ENCODE data around the gene SLC4A1. TPM values are rescaled to one million over a fixed set of nuclear protein-coding genes. Genes with fewer than 3 reads are reported as not detected.

The SLC4A1 gene
- total RNA-seq, 1 experiment from 2014 or later, result not detected

DNA sequence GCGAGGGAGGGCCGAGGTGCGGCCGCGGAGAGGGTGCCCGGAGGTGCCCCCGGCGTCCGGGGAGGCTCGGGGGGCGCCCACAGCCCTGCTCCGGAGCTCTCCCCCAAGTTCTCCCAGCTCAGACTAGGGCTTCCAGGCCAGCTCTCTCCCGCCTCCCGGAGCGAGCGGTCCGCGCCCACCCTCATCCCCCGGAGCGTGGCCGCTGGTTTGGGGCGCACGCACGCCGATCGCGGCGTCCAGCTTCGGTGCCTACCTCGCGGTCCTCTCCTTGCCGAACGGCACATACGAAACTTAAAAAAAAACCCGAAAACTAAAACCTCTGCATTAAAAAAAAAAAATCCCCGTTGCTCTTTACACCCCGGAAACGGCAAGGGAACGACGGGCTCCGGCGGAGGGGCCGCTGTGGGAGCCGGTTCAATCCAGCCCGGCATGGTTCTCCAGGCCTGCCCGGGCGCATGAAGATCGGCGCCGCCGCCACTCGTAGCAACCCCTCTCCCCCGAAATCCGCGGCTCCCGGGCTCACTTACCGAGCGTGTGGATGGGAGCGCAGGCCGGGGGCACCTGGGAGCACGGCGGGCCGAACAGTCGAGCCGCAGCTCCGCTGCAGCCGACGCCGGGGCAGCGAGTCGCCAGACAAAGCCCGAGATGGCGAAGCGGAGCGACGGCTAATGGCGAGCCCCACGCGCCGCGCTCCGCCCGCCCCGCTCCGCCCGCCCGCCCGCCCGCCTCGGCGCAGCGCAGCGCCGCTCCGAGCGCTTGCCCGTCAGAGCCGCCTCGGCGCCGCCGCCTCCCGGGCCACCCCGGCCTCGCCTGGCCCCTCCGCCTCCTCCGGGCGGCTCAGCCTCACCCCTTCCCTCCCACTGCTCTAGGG is 47.5 kb downstream of the SLC4A1 start:
- no peak for DNase-seq (ENCODE audit: low spot score)

DNA sequence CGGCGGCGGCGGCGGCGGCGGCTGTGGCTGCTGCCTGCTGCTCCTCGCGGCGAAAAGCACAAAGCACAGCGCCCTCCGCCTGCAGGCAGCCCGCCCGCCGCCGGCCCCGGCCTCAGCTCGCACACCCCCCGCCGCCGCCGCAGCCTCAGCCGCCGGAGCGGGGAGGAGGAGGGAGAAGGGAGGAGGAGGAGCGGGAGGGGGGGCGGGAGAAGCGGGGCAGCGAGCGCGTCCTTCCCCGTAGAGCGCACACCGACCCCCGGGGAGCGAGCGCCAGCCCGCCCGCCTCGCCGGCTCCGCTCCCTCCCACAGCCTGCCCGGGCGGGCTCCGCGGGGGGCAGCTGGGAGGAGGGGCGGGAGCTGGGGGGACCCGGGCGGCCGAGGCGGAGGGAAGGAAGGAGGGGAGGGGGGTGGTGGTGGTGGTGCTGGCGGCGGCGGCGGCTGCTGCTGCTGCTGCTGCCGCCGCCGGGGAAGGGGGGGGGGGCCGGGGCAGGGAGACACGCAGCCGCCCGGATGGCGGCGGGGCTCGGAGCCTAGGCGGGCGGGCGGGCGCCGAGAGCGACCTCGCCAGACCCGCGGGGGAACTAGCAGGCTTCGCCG is 48.2 kb downstream of the SLC4A1 start, which contains the start of gene UBTF:
UBTF (minus strand) TSS at position 60 of the 597 bp plus-strand sequence. CDS start 1,446 bp downstream, outside the sequence.
- DNase-seq (ENCODE audit: low spot score), result peak; percentile 40

DNA sequence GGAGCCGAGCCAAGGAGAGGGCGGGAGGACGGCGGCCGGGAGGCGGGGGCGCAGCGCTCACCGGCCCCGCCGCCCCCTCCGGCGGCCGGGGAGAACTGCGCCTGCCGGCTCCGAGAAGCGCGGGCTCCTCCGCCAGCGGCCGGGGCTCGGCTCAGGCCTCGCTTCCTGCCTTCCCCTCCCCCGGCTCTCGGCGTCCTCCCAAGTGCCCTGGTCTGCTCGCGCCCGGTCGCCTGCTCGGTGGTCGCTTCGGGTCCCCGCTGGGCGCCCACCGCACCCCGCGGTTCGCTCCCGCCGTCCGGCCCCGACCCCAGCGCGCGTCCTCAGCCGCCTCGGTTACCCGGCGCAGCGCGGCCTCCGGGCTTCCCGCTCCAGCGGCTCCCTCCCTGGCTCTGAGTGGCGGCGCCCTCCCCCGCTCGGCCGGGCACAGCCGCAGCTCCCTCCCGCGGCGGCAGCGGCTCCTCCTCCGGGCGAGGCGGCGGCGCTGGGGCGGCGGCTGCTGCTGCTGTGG is 48.8 kb downstream of the SLC4A1 start:
- DNase-seq (ENCODE audit: low spot score), result no peak

DNA sequence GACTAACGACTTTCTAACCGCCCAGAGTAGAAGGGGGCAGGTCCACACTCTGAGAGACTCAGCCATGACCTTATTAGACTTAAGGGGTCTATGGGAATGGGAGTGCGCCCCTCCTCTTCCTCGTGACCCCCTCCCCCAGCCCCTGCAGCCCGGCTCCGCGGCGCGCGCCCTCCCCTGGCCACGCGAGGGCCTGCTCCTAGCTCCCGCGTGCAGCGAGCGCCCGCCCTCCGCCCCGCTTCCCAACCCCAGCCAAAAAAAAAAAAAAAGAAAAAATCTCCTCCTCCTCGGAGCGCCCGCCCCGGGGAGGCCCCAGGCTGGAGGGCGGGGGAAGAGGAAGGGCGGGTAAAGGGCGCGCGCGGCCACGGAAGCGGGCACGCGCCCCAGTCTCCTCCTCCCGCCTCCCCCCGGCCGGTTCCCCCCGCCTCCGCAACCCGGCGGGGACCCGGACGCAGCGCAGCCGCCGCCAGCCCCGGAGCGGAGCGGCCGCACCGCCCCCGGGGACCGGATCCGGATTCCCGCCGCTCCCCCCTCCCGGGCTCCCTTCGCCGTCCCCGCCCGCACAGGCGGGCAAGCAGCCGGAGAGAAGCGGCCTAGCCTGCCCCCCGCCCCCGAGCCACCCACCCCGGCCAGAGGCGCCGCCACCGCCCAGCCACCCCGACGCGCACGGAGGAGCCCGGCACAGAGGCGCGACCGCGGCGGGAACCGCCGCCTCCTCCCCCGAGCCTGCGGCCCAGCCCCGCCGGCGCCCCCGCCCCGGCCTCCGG is 49.4 kb downstream of the SLC4A1 start:
- DNase-seq (ENCODE audit: low spot score), result peak; percentile 84

DNA sequence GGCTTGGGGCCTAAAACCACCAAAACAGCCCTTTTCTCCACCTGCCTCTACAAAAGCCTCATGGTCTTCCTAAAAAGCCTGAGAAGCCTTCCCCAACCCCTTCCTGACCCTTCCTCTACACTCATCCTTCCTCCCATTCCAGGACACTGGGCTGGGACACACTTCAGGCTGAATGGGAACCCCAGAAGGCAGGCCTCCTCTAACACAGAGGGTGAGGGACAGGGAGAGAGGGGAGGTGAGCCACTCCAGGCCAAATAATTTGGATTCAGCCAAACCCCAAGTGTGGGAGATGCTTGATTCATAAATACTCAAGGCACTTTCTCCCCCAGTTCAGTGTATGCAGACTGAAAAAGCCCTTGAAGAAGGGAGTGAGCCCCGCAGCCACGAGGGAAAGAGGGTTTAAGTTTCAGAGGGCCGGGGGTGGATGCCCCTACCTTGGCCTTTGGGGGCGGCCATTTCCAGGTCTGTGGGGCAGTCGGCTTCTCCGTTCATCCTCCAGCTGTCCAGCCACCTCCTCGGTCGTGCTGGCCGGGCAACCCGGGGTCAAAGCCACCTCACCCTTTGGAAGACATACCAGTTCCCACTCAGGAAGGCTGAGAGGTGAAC is 50.1 kb downstream of the SLC4A1 start:
- no peak for DNase-seq (ENCODE audit: low spot score)

DNA sequence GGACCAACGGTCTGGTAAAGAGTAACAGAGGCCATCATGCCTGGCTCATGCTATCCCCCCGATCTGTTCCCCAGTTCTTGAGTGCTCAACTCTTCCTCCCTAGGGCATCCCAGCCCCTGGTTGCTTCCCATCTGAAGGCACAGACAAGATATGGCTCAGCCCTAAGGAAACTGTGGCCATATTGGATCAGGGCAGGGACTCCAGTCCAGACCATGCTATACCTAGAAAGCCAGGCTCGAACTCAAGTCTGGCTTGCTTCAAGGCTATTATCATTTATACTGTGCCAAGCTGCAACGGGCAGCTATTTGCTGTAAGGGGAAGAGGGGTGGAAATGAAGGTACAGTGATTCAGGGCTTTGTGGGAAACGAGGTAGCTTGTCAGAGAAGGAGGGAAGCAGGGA is 51.2 kb downstream of the SLC4A1 start:
- no peak for DNase-seq (ENCODE audit: low spot score)

DNA sequence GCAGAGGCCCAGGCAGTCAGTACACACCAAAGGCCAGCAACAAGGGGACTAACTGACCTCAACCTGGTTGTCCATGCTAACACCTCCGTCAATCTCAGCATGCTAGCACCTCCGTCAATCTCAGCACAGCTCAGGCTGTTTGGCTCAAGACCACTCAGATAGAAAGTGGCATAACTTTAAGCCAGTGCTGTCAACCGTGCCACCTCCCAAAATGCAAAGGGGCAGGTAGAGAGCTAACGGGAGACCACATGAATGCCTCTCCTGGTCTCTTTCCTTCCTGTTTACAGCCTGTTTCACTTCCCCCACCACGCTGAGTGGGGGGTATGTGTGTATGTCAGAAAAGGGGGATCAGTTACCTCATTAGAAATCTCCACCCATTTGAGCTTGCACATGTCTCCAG is 51.8 kb downstream of the SLC4A1 start:
- DNase-seq (ENCODE audit: low spot score), result no peak

DNA sequence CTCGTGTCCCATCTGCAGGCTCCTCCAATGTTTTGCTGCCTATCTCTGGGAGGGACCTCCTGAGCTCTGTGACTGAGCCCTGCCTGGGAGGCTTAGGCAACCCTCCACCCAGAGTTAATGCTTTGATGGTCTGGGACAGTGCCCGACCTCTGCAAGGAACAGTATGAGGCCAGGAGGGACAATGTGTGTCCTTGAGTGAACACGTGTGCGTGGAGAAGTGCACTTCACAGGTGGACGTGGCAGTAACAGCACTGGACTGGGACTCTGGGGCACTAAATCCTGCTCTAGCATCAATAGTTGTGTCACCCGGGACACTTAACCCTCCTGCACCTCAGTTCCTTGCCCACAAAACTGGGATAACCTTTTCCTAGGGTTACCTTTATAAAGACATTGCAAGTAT is 53.0 kb downstream of the SLC4A1 start:
- DNase-seq (ENCODE audit: low spot score), result no peak

DNA sequence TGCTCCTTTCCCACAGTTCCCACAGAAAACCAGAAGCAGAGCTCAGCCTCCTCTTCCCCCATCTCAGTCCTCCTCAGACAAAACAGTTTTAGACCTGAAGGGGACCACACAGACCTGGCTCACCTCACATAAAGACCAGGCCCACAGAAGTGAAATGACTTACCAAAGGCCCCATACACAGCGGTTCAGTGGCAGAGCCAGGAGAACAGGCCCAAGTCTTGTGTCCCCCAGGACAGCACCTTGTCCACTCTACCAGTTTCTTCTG is 53.8 kb downstream of the SLC4A1 start:
- DNase-seq (ENCODE audit: low spot score), result no peak

DNA sequence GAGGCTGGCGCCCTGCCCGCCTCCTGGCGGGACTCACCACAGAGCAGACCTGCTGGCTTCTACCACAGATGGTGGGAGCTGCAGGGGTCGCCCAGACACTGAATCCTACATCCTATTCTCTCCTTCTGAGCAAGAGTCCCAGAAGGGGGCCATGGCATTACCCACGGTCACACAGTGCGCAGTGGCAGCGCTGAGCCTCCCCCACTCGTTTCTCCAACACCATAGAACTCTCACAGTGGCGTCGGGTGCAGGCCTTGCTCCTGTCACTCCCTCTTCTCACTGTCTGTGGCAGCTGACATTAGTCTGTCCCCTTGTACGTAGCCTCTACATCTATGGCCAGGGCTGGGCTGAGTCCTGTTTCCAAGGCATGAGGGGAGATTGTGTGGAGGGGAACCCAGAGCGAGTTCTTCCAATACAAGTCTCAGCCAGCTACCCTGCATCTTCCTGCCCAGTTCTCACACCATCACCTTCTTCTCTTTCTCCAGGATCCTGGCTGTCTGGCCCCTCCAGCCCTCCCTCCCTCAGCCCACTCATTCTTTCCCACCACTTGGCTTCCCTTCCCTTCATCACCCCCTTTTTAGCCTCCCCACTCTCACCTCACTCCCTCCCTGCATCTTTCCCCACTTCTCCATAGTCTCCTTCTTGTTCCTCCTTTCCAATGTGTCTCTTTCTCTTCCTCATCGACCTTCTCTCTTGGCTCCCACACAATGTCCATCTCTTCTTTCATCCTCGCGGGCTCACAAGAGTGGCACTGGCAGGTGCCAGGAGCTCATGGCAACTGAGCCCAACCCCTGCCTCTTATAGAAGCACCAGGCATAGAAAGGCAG is 54.3 kb downstream of the SLC4A1 start:
- DNase-seq (ENCODE audit: low spot score), result no peak

DNA sequence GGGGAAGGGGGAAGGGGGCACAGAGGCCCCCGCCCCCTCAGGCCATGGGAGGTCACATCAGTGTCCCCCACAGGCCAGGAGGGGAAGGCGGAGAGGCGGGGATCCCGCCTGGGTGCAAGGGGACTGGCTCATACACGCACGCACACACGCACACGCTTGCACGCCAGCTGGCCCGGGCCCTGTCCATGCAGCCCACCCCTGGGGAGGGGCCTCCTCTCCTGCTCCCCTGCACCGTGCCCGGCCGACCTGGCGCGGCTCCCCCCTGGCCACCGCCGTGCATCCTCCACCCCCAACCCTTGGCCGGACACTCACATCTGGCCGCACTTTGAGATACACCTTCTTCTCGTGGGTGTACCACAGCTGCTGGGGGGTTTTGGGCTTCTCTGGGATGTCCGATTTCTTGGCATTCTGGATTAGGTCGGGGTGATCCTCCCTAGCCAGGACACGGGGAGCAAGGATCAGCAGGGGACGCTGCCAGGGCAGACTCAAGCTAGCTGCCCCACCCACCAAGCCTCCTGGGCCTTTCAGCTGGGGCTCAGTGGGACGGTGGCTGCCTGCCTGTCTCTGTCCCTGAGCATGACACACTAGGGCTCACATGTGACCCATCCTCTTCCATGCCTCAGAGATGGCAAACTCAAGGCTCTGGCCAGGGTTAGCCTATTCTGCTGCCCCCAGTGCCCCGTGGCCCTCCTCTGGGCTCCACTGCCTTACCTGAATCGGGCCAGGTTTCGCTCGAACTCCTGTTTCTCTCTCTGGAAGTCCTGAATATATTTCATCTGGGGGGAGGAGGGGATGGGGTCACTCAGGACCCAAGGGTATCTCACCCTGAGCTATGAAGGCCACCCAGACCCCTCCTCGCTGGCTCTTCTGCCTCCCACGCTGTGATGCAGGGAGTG is 55.2 kb downstream of the SLC4A1 start:
- no peak for DNase-seq (ENCODE audit: low spot score)

DNA sequence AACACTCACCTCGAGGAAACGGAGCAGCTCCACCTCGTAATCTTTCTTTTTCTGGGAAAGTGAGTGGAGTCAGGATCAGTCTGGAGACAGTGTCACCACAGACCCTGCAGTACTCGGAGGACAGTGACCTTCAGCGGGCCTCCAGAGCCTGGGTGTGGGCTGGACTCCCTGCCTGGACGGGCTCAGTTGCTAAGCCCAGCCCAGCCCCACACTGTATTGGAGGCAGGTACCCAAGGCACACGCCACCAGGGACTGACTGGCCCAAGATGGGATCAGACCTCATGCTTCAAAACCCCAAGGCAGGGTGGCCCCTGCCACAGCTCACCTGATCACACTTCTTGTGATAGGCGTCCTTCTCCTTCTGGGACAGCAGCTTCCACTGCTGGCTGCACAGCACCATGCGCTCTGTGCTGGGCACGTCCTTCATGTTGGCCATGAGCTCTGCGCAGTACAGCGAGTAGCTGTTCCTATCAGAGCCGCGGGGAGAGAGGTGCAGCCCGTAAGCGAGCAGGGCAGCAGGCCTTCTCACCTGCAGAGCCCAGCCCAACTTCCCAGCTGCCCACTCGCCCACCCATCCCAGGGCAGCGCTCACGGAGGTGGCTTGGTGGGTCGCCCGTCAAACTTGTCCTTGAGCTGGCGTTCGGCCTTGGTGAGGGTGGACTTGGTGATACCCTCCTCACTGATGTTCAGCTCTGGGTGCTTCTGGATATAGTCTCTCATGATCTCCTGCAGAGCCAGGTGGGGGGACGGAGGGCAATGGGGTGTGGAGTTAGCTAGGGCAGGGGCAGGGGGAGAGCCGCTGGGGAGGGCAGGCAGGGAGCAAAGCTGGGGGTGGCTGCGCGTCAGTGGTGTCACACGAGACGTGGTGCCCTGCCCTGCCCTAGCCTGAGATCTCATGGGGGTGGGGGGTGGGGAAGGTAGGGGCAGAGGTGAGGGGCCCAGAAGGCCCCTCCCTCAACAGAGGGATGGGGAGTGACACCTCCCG is 56.4 kb downstream of the SLC4A1 start:
- DNase-seq (ENCODE audit: low spot score), result no peak

DNA sequence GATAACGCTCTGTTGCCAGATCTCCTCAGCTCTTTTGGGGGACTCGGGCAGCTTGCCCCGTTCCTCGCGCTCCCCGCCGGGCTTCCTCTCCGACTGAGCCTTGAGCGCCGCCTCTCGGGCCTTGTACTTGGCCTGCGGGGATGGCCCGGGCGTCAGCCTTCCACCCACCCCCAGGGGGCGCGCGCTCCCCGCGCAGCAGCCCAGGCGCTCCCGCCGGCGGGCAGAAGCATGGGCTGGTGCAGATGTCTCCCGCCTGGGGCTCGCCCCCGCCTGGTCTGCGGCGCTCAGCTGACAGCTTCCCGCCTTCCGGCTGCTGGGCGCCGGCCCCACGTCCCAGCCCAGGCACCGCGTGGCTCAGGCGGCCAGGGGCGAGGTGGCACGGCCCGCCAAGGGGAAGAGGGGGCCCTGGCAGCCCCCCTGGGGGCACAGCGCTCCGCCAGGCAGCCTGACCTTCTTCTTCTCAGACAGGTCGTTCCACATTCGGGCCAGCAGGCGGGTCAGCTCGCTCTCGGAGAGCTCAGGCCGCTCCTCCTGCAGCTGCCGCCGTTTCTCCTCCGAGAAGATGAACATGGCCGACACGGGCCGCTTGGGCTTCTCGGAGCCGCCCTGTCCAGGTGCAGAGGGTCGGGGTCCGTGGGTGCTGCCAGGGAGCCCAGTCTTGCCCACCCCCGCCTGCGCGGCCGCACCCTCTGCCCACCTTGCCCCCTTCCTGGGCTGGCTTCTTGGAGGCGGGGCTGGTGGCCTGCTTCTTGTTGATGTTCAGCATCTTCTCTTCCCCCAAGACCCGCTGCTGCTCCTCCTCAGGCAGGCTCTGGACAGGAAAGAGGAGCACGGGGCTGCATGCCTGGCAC is 57.4 kb downstream of the SLC4A1 start:
- peak; percentile 71 for DNase-seq (ENCODE audit: low spot score)

DNA sequence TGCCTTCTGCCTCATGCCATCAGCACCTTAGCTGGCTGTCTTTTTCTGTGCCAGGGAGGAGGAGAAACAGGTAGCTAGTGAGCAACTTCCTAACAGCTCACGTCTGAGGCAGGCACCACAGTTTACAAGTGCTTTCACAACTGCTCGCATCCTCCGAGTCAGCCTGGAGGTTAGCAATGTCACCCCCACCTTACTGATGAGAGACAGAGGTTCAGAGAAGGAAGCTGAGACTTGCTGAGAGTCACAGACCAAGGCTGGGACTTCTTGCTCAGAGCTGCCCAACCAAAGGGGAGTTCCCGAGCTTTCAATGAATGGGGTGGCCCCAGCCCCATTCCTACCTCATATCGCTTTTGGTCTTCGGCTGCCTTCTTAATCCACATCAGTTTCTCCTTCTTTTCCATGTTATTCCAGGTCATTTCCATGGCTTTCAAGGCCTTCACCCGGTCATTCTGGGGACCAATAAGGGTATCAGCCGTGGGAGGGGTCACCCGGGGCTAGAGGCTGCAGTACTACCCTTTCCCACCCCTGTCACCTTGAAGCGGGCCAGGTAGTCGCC is 58.1 kb downstream of the SLC4A1 start:
- DNase-seq (ENCODE audit: low spot score), result no peak

DNA sequence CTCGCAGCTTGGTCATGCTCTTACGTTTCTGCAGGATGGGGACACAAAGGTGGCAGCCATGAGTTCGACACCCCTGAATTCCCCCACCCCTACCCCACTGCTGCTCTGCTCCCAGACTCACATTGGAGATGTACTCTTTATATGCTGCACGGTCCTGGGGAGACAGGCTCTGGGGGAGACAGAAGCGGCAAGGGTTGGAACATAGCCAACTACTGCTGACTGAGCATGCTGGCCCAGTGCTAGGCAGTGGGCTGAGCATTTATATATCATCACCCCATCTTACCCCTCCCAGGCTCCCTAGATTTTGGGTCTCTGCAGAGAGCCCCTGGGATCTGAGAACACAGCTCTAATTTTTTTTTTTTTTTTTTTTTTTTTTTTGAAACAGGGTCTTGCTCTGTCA is 60.2 kb downstream of the SLC4A1 start:
- DNase-seq (ENCODE audit: low spot score), result no peak

DNA sequence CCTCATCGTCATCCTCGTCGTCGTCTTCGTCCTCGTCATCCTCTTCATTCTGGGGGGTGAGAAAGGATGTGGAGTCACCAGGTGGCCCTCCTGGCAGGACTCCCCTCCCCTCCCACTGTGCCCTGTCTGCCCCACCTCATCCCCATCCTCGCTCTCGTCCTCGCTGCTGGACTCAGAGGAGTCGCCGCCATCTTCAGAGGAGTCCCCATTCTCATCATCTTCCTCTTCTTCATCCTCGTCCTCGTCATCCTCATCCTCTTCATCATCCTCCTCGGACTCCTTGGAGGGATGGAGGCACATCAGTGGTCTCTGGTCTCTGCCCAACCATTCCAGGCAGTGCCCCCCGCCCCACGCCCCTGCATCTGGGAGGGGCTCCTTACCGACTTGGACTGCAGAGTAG is 60.6 kb downstream of the SLC4A1 start:
- DNase-seq (ENCODE audit: low spot score), result no peak

DNA sequence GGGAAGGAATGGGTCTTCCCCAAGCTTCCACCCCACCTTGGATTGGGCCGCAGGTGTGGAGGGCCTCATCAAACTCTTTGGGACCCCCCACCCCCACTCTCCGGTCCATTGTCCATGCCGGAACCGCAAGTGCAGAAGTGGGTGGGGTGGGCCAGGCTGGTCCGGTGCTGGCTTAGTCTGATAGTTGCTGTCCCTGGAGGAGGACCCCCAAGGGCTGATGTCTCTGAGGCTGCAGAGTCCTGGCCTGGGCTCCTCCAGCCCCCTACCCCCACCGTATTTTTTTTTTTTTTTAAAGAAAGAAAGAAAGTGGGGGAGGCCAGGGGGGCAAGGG is 61.1 kb downstream of the SLC4A1 start:
- no peak for DNase-seq (ENCODE audit: low spot score)

Data from A172 (cell line).